Stomach (tissue), 9 donors: ENCODE results near the gene SLC27A6. TPM values are rescaled to one million over a fixed set of nuclear protein-coding genes. Genes with fewer than 3 reads are reported as not detected.

Experiments
- DNase-seq, 2 donors: peaks; one replicate each; pipeline versions ENCODE4 v3.0.0 to v3.0.0-alpha.2; 2013 to 2019
- H3K27ac ChIP-seq, 5 donors: fragments of 200-600 bp in 4 of 5; sonication (generic) in 4 of 5; one replicate each; pipeline ENCODE4 v1.5.1; 2013 to 2019; ENCODE audit warnings: mild to moderate bottlenecking in 1 of 5, moderate library complexity in 1 of 5
- H3K27me3 ChIP-seq, 3 donors: fragments of 200-600 bp; sonication (generic); one replicate each; pipeline ENCODE4 v1.5.1; 2017 to 2019; ENCODE audit warnings: mixed run types in 1 of 3
- H3K36me3 ChIP-seq, 4 donors: fragments of 200-600 bp; sonication (generic); 1 replicate in 3 of 4; 2 replicates in 1 of 4; pipeline ENCODE4 v1.5.1; 2016 to 2019
- H3K4me1 ChIP-seq, 4 donors: fragments of 200-600 bp; sonication (generic); one replicate each; pipeline ENCODE4 v1.5.1; 2016 to 2019
- H3K4me3 ChIP-seq, 4 donors: fragments of 200-600 bp; sonication (generic) in 3 of 4; one replicate each; pipeline ENCODE4 v1.5.1; 2016 to 2019; ENCODE audit warnings: mild to moderate bottlenecking in 1 of 4
- H3K9me3 ChIP-seq, 4 donors: fragments of 200-600 bp; sonication (generic); one replicate each; pipeline ENCODE4 v1.5.1; 2016 to 2019
- EP300 ChIP-seq: sonication (generic); formaldehyde crosslinking; IDR thresholded peaks from one replicate; pipeline ENCODE4 v1.6.1; 2017; ENCODE audit warnings: antibody characterized with exemption
- POLR2A ChIP-seq, 4 donors: fragments of 450-650 bp; IDR thresholded peaks; one replicate each; pipeline ENCODE4 v1.6.1; 2016; ENCODE audit warnings: antibody characterized with exemption in 4 of 4, control low read depth in 2 of 4, mild to moderate bottlenecking in 1 of 4, moderate library complexity in 1 of 4
- POLR2AphosphoS5 ChIP-seq, 3 donors: sonication (generic); formaldehyde crosslinking; IDR thresholded peaks; one replicate each; pipeline ENCODE4 v1.6.1; 2016; ENCODE audit warnings: antibody characterized with exemption in 3 of 3
- WGBS, 5 donors: extraction: QIAGEN DNeasy Blood & Tissue Kit in 3 of 5; methylation state at CpG; one replicate each; pipeline versions ENCODE4 v1.1.5 to v1.1.7; 2013 to 2018; 5-methylcytosine and 5-hydroxymethylcytosine counted together
- intact Hi-C: fragments of 100-400 bp; cut with DNase I; formaldehyde crosslinking; loops from one replicate; pipeline ENCODE4 v1.15.1; 2023; ENCODE audit warnings: low total_unique reads
- polyA plus RNA-seq, 3 donors: library from polyadenylated mRNA; stranded (reverse); fragments of 200-250 nt; gene quantifications; one replicate each; pipeline ENCODE4 v1.2.3, GENCODE V29; 2013
- total RNA-seq, 5 donors: library from RNA; depleted of rRNA; stranded (reverse); fragments of >200 nt; gene quantifications; one replicate each; pipeline versions ENCODE4 v1.1.0 to v1.2.3, GENCODE V29; 2014 to 2016
- TF ChIP-seq, protein P1 (sequence below), 7 experiments: fragments of 450-650 bp in 4 of 7; fragments of 200-600 bp in 3 of 7; sonication (generic) in 3 of 7; IDR thresholded peaks; one replicate each; pipeline ENCODE4 v1.5.1; 2016 to 2019; ENCODE audit warnings: antibody characterized with exemption in 7 of 7, control low read depth in 2 of 7, mild to moderate bottlenecking in 1 of 7
- donor health status: healthy with polysubstance abuse.
- donor health status: Bipolar disorder and iron deficiency.
- donor health status: healthy.

Gene SLC27A6
- total and polyA plus RNA-seq, 8 donors = 1.6 to 2.8 (median 2.3) TPM; not detected in 5

DNA sequence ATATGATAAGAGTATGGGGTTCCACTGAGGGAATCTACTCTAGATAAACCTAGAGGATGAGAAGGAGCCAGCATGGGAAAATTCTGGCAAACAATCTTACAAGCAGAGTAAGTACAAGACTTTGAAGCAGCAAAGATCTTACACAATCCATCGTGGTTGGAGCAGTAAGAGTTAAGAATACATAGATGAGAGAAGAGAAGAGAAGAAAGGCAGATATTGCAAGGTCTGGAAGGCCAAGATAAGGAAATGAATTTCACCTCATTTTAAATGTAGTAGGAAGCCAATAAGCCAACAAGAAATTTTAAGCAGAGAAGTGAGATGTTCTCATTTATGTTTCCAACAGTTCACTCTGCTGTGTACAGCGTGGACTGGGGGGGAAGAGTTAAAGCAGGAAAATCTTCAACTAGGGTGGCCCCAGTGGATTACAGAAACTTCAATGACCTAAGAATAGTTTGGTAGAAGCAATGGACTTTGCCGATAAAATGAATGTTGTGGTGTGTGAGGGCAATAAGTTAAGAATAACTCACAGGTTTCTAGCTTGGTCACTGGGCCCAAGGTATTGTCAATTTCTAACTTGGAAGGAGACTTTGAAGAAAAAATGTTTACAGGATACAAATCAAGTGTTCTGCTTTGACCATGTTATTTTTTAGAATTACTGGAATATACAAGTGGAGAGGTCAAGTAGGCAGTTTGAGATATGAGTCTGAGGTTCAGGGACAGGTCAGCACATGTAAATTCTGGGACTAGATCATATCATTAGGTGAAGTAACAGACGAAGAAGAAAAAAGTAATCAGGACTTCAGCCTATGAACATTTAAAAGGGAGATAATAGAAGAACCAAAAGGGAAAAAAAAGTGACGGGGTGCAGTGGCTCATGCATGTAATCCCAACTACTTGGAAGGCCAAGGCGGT, 117.2 kb downstream of the SLC27A6 start:
- TF ChIP-seq POLR2A (IDR thresholded peaks at IDR 0.05) (no peak), POLR2AphosphoS5 (IDR thresholded peaks at IDR 0.05) (no peak), EP300 (no peak)
- TF ChIP-seq, protein P1, sequence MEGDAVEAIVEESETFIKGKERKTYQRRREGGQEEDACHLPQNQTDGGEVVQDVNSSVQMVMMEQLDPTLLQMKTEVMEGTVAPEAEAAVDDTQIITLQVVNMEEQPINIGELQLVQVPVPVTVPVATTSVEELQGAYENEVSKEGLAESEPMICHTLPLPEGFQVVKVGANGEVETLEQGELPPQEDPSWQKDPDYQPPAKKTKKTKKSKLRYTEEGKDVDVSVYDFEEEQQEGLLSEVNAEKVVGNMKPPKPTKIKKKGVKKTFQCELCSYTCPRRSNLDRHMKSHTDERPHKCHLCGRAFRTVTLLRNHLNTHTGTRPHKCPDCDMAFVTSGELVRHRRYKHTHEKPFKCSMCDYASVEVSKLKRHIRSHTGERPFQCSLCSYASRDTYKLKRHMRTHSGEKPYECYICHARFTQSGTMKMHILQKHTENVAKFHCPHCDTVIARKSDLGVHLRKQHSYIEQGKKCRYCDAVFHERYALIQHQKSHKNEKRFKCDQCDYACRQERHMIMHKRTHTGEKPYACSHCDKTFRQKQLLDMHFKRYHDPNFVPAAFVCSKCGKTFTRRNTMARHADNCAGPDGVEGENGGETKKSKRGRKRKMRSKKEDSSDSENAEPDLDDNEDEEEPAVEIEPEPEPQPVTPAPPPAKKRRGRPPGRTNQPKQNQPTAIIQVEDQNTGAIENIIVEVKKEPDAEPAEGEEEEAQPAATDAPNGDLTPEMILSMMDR (IDR thresholded peaks at IDR 0.05) = no peak
- H3K27ac ChIP-seq = no peak overlapping the region
- WGBS, 5 donors = 79 to 83% (median 82%) methylated on average over 6 of the region's 6 CpGs
- H3K9me3 ChIP-seq = no peaks in the 10 kb centered on the region
- no peaks in the 10 kb centered on the region for H3K4me1 ChIP-seq
- no peaks in the 10 kb centered on the region for H3K27me3 ChIP-seq
- no peak overlapping the region for H3K4me3 ChIP-seq
- no peaks in the 10 kb centered on the region for H3K36me3 ChIP-seq
- intact Hi-C loops = no loop called here
- no peak for DNase-seq

Other genes starting within 250 kb of the SLC27A6 start
- gene ISOC1, start 129.3 kb downstream of the SLC27A6 start, total RNA-seq = 10 to 100 TPM in 2 of 5 donors, 1 to 10 TPM in 2, not detected in 1; 3.1 to 35.1 (median 7.7) TPM
- 10 to 100 TPM; 18.3 to 39.4 (median 24.3) TPM for gene ISOC1, start 129.3 kb downstream of the SLC27A6 start, polyA plus RNA-seq